ENCODE data around the gene BMP7.
"Not testable (repeated sequence)": the region's sequence is repeated elsewhere in the genome, so short reads cannot be mapped to it uniquely, and the experiment has no call there.

Gene BMP7

DNA sequence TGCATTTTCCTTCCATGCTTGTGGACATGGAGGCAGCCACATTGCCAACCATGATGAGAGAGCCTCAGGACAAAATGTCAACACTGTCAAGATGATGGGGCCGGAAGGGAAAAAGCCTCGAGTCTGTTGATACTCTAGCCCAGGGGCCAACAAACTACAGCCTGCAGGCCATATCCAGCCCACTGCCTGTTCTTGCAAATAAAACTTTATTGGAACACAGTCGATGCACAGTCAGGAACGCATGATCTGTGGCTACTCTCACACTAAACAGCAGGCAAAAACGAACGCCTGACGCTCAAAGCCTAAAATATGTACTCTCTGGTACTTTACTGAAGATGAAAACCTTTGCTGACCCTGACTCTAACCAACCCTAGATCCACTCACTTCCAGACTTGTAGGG, 72.3 kb downstream of the BMP7 start:
- DNase-seq, result no peak

DNA sequence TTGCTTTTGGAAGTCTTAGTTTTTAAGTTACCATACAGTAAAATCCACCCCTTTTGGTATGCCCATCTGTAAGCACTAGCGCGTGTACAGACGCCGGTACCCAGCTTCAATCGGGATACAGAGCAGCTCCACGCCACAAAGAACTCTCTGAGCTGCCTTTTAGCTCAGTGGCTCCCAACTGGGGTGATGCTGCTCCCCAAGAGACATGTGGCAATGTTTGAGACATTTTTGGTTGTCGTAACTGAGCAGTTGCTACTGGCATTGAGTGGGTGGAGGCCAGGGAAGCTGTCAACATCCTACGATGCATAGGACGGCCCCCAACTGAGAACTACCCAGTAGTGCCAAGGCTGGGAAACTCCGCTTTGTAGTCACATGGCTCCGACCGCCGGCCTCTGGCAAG, 73.3 kb downstream of the BMP7 start:
- no peak for DNase-seq

DNA sequence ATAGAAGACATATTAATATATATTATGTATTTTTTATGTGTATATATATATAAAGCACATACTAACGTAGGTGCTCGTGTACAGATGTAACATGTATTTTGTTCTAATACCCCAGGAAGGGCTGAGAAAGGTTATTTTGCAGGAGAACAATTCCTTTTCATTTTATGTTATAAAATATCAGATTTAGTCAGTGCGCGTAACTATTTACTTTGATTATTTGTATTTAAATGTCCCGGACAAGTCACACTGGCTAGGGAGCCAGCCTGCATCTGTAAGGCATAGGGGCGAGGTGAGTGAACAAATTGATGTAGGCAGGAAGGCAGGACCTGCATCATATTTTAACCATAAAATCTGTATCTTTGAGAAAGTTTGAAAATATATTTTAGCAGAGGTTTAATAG, 74.1 kb downstream of the BMP7 start:
- DNase-seq, result no peak

DNA sequence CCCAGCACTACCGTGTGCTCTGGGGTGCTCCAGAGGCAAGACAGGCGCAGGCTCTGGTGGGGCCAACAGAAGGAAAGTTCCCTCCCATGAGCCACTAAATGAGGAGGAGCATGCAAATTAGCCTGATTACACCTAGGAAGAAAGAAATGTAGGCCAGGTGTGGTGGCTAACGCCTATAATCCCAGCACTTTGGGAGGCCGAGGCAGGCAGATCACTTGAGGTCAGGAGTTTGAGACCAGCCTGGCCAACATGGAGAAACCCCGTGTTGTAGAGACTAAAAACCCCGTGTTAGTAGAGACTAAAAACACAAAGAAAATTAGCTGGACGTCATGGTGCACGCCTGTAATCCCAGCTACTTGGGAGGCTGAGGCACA, 75.2 kb downstream of the BMP7 start:
- DNase-seq, result not testable (repeated sequence)

DNA sequence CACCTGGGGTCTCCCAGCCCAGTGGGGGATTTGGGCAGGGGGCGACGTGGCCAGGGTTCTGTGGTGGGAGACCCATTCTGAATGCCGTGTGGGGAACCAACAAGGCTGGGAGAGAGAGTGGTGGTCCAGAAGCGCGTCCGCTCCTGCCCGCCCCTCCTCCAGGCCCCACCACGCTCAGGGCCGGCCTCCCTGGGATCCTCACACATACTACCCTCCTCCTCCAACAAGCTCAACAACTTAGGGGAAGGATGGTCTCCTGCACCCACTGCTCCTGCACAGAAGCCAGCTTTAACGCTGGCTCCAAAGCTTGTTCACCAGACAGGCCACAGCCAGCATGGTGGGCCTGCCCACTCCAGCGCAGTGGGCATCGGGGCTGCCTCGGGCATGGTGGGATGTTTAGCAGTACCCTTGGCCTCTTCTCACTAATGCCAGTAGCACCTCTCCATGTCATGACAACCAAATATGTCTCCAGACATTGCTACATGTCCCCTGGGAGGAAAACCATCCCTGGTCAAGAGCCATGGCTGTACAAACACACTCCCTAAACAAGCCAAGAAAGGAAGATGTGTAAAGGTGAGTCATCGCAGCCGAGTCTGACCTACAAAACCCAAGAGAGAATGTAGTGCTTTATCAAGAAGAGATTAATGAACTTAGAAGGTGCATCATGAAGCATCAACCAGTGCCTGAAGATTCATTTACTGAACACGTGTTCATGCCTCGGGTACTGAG, 75.7 kb downstream of the BMP7 start:
- DNase-seq, result no peak

DNA sequence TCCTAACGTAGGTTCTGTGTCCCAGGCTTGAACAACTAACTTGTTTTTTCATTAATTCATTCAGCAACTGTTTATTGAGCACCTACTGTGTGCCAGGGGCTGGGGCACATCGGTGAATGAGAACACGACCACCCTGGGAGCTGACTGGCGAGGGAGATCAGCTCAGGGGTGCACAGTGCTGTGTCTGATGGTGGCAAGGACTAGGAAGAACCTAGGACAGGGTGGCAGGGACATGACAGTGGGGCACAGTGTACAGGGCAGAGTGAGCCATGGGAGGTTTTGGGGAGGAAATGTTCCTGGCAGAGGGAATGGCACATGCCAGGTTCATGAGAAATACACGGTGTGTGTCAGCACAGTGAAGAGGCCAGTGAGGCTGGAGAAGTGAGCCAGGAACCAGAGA, 76.7 kb downstream of the BMP7 start:
- no peak for DNase-seq

DNA sequence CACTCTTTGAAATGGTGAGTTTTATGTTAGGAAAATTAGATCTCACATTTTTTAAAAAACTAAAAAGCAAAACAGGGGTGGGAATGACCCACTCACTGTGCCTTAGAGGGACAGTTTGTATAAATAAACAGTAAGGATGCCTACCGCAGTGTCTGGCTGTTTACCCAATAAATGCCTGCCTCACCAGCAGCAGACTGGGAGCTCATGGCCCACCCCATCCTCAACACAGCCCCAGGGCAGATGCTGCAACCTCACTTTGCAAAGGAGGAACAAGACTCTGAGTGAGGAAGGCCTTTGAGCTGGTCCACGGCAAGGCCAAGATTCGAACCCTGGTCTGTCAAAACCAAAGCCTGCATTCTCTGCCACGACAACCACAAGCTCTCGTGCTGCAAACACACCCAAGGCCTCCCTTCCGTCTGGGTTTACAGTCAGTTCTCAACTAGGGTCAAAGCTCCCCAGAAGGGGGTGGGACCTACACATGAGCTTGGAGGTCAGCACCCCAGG, 77.8 kb downstream of the BMP7 start:
- no peak for DNase-seq

DNA sequence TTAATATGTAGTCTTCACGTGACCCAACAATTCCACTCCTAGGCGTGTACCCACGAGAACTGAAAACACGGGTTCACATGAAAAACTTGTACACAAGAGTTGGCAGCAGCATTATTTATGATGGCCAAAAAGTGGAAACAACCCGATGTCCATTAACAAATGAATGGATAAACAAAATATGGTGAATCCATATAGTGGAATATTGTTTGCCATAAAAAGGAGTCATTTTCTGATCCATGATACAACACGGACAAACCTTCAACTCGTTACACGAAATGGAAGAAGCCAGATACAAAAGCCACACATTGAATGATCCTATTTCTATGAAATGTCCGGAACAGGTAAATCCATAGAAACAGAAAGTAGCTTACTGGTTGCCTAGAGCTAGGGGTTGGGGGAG, 78.4 kb downstream of the BMP7 start:
- DNase-seq, result no peak

DNA sequence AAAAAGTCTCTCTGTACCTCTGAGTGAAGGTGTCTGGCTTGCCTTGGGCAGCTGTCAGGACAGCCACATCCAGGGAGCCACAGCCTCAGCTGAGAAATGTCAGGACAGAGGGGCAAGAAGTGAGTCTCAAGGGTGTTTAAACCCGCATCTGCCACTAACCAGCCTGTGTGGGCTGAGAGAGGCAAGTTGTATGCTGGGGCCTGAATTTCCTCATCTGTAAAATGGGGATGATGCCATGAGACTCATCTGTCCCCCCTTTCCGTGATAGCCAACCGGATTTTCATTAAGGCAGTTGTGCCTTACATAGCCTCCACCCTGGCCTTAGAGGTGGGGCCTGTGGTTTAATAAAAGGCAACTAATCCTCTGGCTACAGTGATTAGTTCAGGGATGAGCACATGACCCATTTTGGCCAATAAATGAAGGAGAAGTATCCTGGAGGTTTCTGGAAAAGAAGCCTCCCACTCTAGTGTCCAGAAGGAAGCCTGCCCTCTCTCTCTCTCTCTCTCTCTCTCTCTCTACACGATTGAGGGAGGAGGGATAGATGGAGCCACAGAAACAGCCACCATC, 79.3 kb downstream of the BMP7 start:
- no peak for DNase-seq

DNA sequence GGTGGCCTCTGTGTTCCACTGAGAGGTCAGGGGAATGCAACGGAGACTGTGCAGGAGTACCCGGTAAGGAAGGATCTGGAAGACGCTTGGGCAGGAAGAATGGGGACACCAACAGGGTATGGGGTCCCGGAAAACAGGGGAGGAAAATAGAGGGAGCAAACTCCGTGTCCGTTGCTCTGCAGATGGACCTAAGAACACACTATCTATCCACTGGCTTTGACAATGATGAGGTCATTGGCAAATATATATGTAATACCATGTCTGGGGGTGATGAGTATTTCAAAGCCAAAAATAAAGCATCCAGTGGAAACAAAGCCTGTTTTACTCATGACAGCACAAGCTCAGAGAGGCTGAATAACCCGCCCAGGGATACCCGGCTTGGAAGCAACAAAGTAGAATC, 80.2 kb downstream of the BMP7 start:
- no peak for DNase-seq

DNA sequence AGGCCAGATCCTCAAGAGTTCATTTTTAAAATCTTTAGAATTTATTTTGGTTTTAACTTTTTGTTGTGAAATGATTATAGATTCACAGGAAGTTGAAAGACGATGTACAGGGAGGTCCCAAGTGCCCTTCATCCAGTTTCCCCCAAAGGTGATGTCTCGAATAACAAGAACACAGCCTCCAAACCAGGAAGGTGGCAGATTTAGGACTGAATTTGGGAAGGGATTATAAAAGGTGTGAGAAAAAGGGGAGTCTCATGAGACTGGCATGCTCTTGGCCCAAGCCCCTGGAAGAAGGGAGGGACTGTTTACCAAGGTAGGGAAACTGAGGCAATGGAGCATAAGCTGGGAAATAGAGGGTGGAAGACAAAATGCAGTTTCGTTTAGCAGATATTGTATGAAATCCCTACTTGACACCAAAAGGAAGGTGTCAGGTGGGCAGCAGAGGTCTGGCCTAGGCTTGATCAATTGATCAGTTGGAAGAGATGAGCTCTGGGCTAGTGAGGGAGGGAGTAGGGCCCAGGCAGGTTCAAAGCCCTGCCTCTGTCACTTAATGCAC, 81.2 kb downstream of the BMP7 start:
- no peak for DNase-seq

DNA sequence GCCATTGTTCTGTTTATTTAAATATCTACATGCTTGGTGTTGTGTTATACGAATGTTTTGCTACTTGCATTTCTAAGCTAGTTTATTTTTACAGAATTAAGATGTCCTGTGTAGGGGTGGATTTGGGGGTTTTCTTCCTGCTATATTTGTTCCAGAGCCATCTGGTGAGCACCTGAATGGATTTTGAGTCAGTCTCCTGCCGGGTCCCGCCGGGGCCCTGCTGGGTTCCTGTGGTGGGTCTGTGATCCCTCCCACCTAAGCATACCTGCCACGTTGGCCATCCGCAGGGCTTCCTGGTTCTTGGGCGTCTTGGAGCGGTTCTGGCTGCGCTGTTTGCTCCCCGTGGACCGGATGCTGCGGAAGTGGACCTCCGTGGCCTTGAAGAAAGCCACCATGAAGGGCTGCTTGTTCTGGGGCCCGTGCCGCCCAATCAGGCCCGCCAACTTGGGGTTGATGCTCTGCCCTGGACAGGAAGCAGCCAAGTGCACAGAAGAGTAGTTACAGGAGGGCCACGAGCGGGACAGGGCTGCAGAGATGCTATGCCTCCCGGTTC, 82.9 kb downstream of the BMP7 start:
- DNase-seq, result no peak

DNA sequence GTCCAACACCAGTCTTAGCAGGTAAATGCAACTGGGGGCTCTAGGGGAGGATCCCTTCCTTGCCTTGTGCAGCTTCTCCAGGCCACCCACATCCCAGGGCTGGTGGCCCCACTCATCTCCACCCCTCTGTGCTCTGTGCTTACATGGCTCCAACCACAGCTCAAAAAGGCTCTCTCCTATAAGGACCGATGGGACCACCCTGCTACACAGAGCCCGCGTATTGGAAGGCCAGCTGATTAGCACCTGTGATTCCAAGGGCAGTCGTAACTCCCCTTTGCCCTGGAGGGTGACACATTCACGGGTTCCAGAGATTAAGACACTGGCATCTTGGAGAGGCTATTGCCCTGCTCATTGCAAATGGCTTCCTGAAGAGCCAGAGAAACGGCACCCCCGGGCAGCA, 84.8 kb downstream of the BMP7 start:
- DNase-seq, result no peak

DNA sequence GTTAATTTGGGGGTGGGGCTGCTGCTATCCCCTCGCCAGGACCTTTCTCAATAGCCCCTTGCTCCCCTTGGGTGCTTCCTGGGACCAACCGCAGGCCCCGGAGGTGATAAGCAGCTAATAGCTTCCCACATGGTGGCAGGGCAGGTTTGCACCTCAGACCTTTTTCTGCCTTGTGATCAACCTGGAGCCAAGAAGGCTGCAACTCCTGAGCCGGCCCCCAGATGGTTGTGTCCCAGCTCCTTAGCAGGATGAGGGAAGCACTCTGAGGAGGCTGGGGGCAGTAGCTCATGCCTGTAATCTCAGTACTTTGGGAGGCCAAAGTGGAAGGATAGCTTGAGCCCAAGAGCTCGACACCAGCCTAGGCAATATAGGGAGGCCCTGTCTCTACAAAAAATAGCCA, 85.5 kb downstream of the BMP7 start:
- no peak for DNase-seq

DNA sequence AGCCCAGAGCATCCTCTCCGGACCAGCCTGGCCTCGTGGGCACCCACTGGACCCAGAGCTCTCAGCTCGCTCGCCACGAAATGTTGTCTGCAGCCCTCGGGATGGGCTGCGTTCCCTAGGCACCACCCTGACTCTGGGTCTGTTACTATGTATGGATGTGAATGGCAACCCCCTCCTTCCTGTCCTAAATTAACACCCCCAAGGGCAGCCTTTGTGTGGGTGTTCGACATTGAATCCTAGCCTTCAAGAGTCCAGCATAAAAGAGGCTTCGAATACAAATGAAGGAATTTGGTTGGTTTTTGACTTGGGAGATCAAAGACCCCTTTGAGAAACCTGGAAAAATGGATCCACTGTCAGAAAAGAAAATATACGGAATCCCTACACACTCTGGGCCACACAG, 86.1 kb downstream of the BMP7 start:
- no peak for DNase-seq

DNA sequence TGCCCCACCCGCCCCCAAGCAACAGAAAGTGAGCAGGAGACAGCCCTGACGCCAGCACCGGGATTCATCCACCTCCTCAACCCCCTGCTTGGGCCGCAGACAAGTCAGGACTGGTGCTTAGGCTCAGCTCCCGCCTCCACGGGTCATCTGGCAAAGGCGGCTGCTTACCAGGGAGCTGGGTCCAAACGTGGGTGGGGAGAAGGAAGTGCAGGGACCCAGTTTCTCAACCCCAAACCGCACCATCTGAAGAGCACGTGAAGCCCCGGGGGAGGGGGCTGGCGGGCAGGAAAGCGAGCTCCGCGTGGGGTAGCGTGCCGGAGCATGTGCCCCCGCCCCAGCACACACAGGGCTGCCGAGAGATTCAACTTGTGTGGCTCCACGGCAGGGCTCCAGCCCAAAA, 87.2 kb downstream of the BMP7 start:
- no peak for DNase-seq

DNA sequence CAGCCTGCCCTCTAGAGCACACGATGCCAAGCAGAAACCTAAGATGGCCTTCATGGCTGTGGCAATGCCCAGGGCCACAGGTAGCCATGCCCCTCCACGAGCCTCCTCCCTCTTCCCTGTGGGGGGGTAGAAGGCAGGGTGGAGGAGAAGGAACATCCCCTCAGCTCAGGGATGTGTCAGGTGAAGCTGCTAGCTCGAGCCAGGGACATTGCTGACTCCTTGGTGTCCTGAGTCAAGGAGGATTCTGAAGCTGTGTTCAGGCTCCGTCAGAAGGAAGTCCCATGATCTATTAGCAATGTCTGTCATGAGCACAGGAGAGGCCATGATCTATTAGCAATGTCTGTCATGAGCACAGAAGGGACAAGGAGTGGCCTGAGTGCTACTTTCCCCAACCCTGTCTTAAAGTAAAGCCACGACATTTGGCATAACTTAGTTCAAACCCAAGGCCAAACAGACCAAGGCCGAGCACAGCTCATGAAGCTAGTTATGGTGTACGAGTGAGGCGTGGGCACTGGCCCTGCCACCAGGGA, 87.8 kb downstream of the BMP7 start:
- no peak for DNase-seq

DNA sequence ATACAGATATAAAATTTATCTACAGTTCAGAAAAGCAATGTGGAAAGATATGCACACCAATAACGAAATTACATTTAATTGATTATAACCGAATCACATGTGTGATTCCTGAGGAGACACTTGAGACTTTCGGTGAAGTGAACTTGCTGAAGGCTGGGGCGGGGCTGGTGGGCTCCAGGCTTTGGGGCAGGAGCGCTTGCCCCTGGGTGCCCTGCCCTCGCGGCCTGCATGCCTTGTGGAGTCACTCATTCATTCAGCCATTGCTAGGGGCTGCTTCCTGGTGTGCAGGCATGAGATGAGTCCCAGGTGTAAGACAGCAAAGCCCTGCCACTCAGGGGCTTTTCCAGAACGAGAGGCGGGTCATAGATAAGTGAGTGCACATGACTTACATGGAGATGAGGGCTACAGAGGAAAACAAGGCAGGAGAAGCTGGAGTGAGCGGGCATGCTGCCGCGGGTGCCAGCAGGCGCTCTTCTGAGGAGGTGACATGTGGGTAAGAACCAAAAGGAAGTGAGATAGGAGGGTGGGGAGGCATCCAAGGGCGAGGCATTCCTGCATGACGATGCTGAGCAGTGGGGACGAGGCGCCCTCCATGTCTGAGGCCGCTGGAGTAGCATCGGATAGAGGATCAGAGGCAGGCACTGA, 88.7 kb downstream of the BMP7 start:
- no peak for DNase-seq

DNA sequence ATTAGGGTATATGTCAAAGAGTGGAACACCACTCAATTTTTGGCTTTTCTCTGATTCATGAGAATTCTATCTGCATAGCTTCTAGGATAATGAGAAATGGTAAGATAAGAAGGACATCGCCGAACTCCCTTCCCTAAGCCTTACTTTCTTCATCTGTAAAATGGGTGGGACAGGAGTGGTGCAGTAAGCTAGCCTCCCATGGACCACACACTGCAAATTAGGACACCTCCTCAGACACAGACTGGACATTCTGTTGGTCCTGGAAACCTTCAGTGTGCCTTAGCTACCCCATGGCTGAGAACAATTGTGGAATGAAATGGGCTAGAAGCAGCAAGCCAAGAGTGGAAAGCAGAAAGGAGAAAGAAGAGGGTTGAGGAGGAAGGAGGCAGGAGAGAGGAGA, 89.6 kb downstream of the BMP7 start:
- no peak for DNase-seq

DNA sequence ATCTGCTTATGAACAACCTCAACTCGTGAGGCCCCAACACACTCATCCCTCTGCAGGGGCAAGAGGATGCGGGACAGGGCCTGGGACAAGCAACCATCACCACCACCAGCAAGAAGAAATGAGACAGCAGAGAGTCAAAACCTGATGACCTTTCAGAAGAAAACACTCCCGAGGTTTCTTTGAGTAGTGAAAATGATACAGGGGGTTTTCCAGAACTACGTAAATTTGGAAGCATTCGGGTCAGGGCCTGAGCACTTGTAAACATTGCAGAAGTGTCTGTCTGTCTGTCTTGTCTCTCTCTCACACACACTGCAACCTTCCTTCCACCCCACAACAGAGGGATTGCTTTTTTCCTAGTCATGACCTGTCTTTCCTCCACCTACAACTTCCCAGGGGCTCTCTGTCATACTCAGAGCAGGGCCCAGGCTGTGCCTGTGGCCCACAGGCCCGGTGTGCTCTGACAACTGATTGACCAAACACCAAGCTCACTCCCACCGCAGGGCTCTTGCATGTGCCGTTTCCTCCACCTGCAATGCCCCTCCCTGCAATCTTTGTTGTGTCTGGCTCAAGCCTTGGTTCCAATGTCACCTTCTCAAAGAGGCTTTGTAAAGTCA, 90.9 kb downstream of the BMP7 start:
- no peak for DNase-seq

DNA sequence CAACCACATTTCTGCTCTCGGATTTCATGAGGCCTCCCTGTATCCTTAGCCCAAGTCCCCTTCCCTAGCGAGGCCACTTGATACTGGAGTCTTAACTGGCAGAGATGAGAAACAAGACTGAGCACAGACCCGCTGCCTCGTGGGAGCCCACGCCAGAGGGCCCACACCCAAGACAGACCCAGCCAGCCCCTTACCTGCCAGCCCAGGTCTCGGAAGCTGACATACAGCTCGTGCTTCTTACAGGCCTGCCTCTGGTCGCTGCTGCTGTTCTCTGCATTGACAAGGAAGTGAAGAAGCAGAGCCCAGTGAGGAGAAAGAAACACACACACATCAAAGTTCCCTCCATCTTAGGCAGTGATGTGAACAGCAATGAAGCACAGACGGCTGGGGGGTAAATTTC, 91.7 kb downstream of the BMP7 start:
- DNase-seq, result no peak

DNA sequence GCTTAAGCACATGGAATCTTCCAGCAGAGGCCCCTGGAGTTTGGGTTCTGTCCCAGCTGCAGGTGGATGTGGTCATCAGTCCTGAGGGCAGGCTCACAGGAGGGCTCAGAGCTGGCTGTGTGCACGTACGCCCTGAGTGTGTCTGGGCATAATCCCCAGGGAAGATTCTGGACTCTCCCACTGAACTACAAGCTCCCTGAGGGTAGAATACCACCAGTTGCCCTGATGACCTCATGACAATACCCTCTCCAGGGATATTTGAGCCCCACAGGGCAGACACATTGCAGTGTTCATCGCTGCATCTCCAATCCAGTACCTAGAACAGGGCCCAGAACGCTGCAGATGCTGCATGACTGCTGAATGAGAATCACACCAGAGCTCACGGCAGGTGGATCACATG, 92.5 kb downstream of the BMP7 start:
- DNase-seq, result no peak

Measured in amygdala (tissue), 56 donors.